GM19238 (cell line): ENCODE data around the gene TOX2.
"Not testable (repeated sequence)": the region's sequence is repeated elsewhere in the genome, so short reads cannot be mapped to it uniquely, and the experiment has no call there.

ENCODE experiments used
- DNase-seq: peaks from one replicate; pipeline ENCODE4 v3.0.0; 2011; ENCODE audit warnings: low spot score; ENCODE audit not compliant: insufficient read length

Gene TOX2

GRCh38 chr20:44031781-44032582 lies 117.3 kb downstream of the TOX2 start:
- DNase-seq, result no peak

- no peak for DNase-seq
Measured at GRCh38 chr20:44032583-44033331, 118.1 kb downstream of the TOX2 start.

GRCh38 chr20:44033344-44033743 lies 118.7 kb downstream of the TOX2 start:
- DNase-seq, result no peak

- no peak for DNase-seq
Measured at GRCh38 chr20:44033873-44034272, 119.2 kb downstream of the TOX2 start.

- no peak for DNase-seq
Measured at GRCh38 chr20:44034451-44034850, 119.8 kb downstream of the TOX2 start.

GRCh38 chr20:44034965-44035635 lies 120.4 kb downstream of the TOX2 start:
- DNase-seq, result no peak

GRCh38 chr20:44035924-44036323 lies 121.3 kb downstream of the TOX2 start:
- no peak for DNase-seq

GRCh38 chr20:44036441-44036840 lies 121.8 kb downstream of the TOX2 start:
- DNase-seq, result no peak

- no peak for DNase-seq
Measured at GRCh38 chr20:44038681-44039123, 124.0 kb downstream of the TOX2 start.

GRCh38 chr20:44039147-44039546 lies 124.5 kb downstream of the TOX2 start:
- DNase-seq, result no peak

- DNase-seq, result no peak
Measured at GRCh38 chr20:44039741-44040140, 125.1 kb downstream of the TOX2 start.

- DNase-seq, result no peak
Measured at GRCh38 chr20:44040202-44040915, 125.7 kb downstream of the TOX2 start.

- DNase-seq, result no peak
Measured at GRCh38 chr20:44041001-44041400, 126.3 kb downstream of the TOX2 start.

GRCh38 chr20:44044712-44045111 lies 130.1 kb downstream of the TOX2 start:
- DNase-seq, result not testable (repeated sequence)

- no peak for DNase-seq
Measured at GRCh38 chr20:44050327-44050726, 135.7 kb downstream of the TOX2 start.

GRCh38 chr20:44050925-44051660 lies 136.4 kb downstream of the TOX2 start:
- DNase-seq, result no peak

GRCh38 chr20:44051661-44052000 lies 137.0 kb downstream of the TOX2 start:
- no peak for DNase-seq

- DNase-seq, result no peak
Measured at GRCh38 chr20:44052166-44052565, 137.5 kb downstream of the TOX2 start.

- no peak for DNase-seq
Measured at GRCh38 chr20:44053046-44053445, 138.4 kb downstream of the TOX2 start.

- no peak for DNase-seq
Measured at GRCh38 chr20:44054118-44054517, 139.5 kb downstream of the TOX2 start.

GRCh38 chr20:44054849-44055248 lies 140.2 kb downstream of the TOX2 start:
- DNase-seq, result no peak
